ENCODE data around the gene STPG3. TPM values are rescaled to one million over a fixed set of nuclear protein-coding genes. Genes with fewer than 3 reads are reported as not detected.

The STPG3 gene
- total and polyA plus RNA-seq, 2 of the 13 experiments (the other 11 are each of a cell fraction or from before 2014, with no cell fraction given): not detected

- TF ChIP-seq PATZ1 (CRISPR knock-in tag; IDR thresholded peaks at IDR 0.05) (0 out of 2 replicates have a peak, but pooled peaks have one; percentile 58), CEBPB (IDR thresholded peaks at IDR 0.05; ENCODE audit: borderline replicate concordance, low read depth, low read length) (no peak), ZNF354B (CRISPR knock-in tag; IDR thresholded peaks at IDR 0.05) (no peak), REST (IDR thresholded peaks at IDR 0.05; ENCODE audit: borderline replicate concordance in 1 of 2, low read depth in 1 of 2, low read length in 2 of 2) (no peak), ZNF674 (CRISPR knock-in tag; IDR thresholded peaks at IDR 0.05; ENCODE audit: low read depth) (no peak), FOXK2 (IDR thresholded peaks at IDR 0.05) (no peak), GABPB1 (CRISPR knock-in tag; IDR thresholded peaks at IDR 0.05) (peak; percentile 89), SMAD1 (CRISPR knock-in tag; IDR thresholded peaks at IDR 0.05; ENCODE audit: borderline replicate concordance, low read depth) (no peak; the same call in 1 of the 2 replicates), GATA4 (IDR thresholded peaks at IDR 0.05; ENCODE audit: borderline replicate concordance, low read depth) (peak; percentile 46; the same call in 1 of the 2 replicates), KLF6 (CRISPR knock-in tag; IDR thresholded peaks at IDR 0.05) (peak; percentile 33; the same call in 1 of the 2 replicates), ZSCAN12 (CRISPR knock-in tag; IDR thresholded peaks at IDR 0.05) (peak; percentile 32; the same call in 1 of the 2 replicates)
- TF ChIP-seq, protein P1, sequence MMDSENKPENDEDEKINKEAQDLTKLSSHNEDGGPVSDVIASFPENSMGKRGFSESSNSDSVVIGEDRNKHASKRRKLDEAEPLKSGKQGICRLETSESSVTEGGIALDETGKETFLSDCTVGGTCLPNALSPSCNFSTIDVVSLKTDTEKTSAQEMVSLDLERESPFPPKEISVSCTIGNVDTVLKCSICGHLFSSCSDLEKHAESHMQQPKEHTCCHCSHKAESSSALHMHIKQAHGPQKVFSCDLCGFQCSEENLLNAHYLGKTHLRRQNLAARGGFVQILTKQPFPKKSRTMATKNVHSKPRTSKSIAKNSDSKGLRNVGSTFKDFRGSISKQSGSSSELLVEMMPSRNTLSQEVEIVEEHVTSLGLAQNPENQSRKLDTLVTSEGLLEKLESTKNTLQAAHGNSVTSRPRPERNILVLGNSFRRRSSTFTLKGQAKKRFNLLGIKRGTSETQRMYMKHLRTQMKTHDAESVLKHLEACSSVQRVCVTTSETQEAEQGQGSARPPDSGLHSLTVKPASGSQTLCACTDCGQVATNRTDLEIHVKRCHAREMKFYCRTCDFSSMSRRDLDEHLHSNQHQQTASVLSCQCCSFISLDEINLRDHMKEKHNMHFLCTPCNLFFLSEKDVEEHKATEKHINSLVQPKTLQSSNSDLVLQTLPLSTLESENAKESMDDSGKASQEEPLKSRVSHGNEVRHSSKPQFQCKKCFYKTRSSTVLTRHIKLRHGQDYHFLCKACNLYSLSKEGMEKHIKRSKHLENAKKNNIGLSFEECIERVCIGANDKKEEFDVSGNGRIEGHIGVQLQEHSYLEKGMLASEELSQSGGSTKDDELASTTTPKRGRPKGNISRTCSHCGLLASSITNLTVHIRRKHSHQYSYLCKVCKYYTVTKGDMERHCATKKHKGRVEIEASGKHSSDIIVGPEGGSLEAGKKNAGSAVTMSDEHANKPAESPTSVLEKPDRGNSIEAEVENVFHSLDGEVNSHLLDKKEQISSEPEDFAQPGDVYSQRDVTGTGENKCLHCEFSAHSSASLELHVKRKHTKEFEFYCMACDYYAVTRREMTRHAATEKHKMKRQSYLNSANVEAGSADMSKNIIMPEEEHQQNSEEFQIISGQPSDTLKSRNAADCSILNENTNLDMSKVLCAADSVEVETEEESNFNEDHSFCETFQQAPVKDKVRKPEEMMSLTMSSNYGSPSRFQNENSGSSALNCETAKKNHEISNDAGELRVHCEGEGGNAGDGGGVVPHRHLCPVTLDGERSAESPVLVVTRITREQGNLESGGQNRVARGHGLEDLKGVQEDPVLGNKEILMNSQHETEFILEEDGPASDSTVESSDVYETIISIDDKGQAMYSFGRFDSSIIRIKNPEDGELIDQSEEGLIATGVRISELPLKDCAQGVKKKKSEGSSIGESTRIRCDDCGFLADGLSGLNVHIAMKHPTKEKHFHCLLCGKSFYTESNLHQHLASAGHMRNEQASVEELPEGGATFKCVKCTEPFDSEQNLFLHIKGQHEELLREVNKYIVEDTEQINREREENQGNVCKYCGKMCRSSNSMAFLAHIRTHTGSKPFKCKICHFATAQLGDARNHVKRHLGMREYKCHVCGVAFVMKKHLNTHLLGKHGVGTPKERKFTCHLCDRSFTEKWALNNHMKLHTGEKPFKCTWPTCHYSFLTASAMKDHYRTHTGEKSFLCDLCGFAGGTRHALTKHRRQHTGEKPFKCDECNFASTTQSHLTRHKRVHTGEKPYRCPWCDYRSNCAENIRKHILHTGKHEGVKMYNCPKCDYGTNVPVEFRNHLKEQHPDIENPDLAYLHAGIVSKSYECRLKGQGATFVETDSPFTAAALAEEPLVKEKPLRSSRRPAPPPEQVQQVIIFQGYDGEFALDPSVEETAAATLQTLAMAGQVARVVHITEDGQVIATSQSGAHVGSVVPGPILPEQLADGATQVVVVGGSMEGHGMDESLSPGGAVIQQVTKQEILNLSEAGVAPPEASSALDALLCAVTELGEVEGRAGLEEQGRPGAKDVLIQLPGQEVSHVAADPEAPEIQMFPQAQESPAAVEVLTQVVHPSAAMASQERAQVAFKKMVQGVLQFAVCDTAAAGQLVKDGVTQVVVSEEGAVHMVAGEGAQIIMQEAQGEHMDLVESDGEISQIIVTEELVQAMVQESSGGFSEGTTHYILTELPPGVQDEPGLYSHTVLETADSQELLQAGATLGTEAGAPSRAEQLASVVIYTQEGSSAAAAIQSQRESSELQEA (CRISPR knock-in tag; IDR thresholded peaks at IDR 0.05; ENCODE audit: not compliant biosample characterization): no peak
Observed at GRCh38 chr9:137254624-137255447, 3.8 kb downstream of the STPG3 start, which contains the start of gene NELFB (continued).

Data from HepG2 (cell line).